Suprapubic skin (tissue), 4 donors: ENCODE results near the gene S100PBP. TPM values are rescaled to one million over a fixed set of nuclear protein-coding genes. Genes with fewer than 3 reads are reported as not detected.
A peak's percentile ranks its signal among the peaks of the same experiment; 100 is the strongest.

ENCODE experiments used
- DNase-seq, 2 donors: peaks; one replicate each; pipeline ENCODE4 v3.0.0-alpha.2; 2019; ENCODE audit warnings: low spot score in 2 of 2
- H3K27ac ChIP-seq: fragments of 200-600 bp; sonication (generic); one replicate; pipeline ENCODE4 v1.5.1; 2019
- H3K27me3 ChIP-seq: fragments of 200-600 bp; sonication (generic); one replicate; pipeline ENCODE4 v1.5.1; 2019
- H3K36me3 ChIP-seq: fragments of 200-600 bp; sonication (generic); one replicate; pipeline ENCODE4 v1.5.1; 2019
- H3K4me1 ChIP-seq: fragments of 200-600 bp; sonication (generic); one replicate; pipeline ENCODE4 v1.5.1; 2019
- H3K4me3 ChIP-seq: fragments of 200-600 bp; sonication (generic); one replicate; pipeline ENCODE4 v1.5.1; 2019; ENCODE audit warnings: mild to moderate bottlenecking
- H3K9me3 ChIP-seq: fragments of 200-600 bp; sonication (generic); one replicate; pipeline ENCODE4 v1.5.1; 2019
- EP300 ChIP-seq: sonication (generic); formaldehyde crosslinking; IDR thresholded peaks from one replicate; pipeline ENCODE4 v1.6.1; 2017; ENCODE audit warnings: antibody characterized with exemption
- POLR2A ChIP-seq, 2 donors: fragments of 450-650 bp; IDR thresholded peaks; one replicate each; pipeline ENCODE4 v1.6.1; 2017; ENCODE audit warnings: antibody characterized with exemption in 2 of 2, mild to moderate bottlenecking in 2 of 2, moderate library complexity in 2 of 2
- POLR2AphosphoS5 ChIP-seq, 3 donors: sonication (generic); formaldehyde crosslinking; IDR thresholded peaks; one replicate each; pipeline ENCODE4 v1.6.1; 2017; ENCODE audit warnings: antibody characterized with exemption in 3 of 3
- WGBS: methylation state at CpG from one replicate; pipeline ENCODE4 v1.1.5; 2018; 5-methylcytosine and 5-hydroxymethylcytosine counted together
- total RNA-seq, 4 donors: library from RNA; depleted of rRNA; stranded (reverse); fragments of >200 nt; gene quantifications; one replicate each; pipeline ENCODE4 v1.1.0, GENCODE V29; 2016
- TF ChIP-seq, protein P1 (sequence below), 2 donors: fragments of 200-600 bp in 1 of 2; fragments of 450-650 bp in 1 of 2; sonication (generic) in 1 of 2; IDR thresholded peaks; one replicate each; pipeline ENCODE4 v1.5.1; 2016 to 2019; ENCODE audit warnings: antibody characterized with exemption in 2 of 2, mild to moderate bottlenecking in 1 of 2, moderate library complexity in 1 of 2

The S100PBP gene
- total RNA-seq, 4 donors from 2014 or later, result 8.8 to 39.7 (median 18.1) TPM

DNA sequence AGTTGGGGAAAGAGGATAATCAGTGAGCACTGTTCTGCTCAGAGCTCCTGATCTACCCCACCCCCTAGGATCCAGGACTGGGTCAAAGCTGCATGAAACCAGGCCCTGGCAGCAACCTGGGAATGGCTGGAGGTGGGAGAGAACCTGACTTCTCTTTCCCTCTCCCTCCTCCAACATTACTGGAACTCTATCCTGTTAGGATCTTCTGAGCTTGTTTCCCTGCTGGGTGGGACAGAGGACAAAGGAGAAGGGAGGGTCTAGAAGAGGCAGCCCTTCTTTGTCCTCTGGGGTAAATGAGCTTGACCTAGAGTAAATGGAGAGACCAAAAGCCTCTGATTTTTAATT, 43.0 kb upstream of the S100PBP start:
- H3K36me3 ChIP-seq, result peaks cover 79% of the 10 kb centered on the region
- TF ChIP-seq EP300 (no peak), POLR2A (IDR thresholded peaks at IDR 0.05) (no peak), POLR2AphosphoS5 (IDR thresholded peaks at IDR 0.05) (no peak)
- TF ChIP-seq, protein P1, sequence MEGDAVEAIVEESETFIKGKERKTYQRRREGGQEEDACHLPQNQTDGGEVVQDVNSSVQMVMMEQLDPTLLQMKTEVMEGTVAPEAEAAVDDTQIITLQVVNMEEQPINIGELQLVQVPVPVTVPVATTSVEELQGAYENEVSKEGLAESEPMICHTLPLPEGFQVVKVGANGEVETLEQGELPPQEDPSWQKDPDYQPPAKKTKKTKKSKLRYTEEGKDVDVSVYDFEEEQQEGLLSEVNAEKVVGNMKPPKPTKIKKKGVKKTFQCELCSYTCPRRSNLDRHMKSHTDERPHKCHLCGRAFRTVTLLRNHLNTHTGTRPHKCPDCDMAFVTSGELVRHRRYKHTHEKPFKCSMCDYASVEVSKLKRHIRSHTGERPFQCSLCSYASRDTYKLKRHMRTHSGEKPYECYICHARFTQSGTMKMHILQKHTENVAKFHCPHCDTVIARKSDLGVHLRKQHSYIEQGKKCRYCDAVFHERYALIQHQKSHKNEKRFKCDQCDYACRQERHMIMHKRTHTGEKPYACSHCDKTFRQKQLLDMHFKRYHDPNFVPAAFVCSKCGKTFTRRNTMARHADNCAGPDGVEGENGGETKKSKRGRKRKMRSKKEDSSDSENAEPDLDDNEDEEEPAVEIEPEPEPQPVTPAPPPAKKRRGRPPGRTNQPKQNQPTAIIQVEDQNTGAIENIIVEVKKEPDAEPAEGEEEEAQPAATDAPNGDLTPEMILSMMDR (IDR thresholded peaks at IDR 0.05), result no peak
- DNase-seq, result no peak
- peaks cover 32% of the 10 kb centered on the region for H3K4me1 ChIP-seq
- H3K27me3 ChIP-seq, result no peaks in the 10 kb centered on the region
- no peak overlapping the region for H3K4me3 ChIP-seq
- no peaks in the 10 kb centered on the region for H3K9me3 ChIP-seq
- peak overlapping the region; percentile 31 for H3K27ac ChIP-seq

DNA sequence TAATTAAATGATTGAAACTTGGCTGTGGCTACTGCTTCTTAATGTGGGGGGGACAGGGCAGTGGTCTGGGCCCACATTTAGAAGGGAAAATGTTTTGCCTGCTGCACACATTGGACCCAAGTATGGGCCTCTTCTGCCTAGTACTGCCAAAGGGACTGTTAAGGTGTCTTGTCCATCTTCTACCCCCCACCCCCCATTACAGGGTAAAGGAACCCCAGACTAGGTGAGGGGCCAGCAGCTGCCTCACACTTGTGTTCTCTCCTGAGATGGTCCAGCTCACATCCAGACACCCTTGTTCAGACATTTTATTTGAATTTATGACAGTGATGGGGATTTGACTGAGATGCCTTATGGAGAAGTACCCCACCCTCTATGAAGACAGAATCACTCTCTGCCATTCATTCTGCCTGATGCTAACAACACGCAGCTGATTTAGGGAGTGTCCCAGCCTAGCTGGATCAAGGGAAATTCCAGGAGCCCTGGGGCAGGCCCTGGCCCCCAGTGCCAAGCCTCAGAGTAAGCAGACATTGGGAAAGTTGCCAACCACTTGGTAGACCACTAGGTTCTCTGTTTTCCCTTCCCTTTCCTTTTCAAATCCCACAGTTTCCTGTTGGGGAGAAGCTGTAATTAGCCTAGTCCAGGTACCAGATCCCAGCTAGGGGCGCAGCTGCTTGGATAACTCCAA, 42.4 kb upstream of the S100PBP start:
- TF ChIP-seq EP300, result no peak
- TF ChIP-seq POLR2AphosphoS5 (IDR thresholded peaks at IDR 0.05), result no peak
- no peak for TF ChIP-seq POLR2A (IDR thresholded peaks at IDR 0.05)
- TF ChIP-seq, protein P1 (IDR thresholded peaks at IDR 0.05), result no peak
- H3K27ac ChIP-seq, result peak overlapping the region; percentile 31
- peaks cover 32% of the 10 kb centered on the region for H3K4me1 ChIP-seq
- H3K36me3 ChIP-seq, result peaks cover 80% of the 10 kb centered on the region
- 33% methylated on average over 2 of the region's 2 CpGs for WGBS
- H3K9me3 ChIP-seq, result no peaks in the 10 kb centered on the region
- H3K4me3 ChIP-seq, result no peak overlapping the region
- no peak for DNase-seq
- H3K27me3 ChIP-seq, result no peaks in the 10 kb centered on the region

DNA sequence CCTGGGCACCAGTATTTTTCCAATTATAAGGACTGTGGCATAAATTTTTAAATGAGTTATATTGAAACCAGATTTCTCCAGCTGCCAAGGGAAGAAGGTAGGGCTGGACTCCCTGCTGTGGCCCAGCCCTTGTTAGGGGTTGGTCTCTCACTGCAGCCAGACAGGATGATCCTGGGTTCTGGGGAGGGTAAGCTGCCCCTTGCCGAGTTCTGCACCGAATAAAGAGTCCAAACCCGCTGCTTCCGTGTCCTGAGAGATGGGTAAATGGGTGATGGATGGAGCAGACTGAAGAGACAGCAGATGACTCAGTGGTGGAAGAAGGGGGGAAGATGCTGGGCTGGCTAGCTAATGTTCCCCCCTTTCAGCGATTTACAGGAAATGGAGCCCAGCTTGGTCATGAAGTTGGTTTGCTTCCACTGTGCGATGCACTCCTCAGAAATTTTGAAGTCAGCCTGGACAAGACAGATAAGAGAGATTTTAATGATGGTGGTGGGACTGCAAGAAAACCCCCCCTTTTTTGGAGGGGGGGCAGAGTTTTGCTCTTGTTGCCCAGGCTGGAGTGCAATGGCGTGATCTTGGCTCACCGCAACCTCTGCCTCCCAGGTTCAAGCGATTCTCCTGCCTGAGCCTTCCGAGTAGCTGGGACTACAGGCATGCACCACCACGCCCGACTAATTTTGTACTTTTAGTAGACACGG, 41.7 kb upstream of the S100PBP start:
- no peak for TF ChIP-seq POLR2A (IDR thresholded peaks at IDR 0.05)
- H3K36me3 ChIP-seq, result peaks cover 80% of the 10 kb centered on the region
- peak in 1 of 2 donors; percentile 20 for DNase-seq
- no peak overlapping the region for H3K4me3 ChIP-seq
- WGBS, result 62% methylated on average over 13 of the region's 13 CpGs
- no peaks in the 10 kb centered on the region for H3K9me3 ChIP-seq
- peaks cover 32% of the 10 kb centered on the region for H3K4me1 ChIP-seq
- no peaks in the 10 kb centered on the region for H3K27me3 ChIP-seq
- H3K27ac ChIP-seq, result peak overlapping the region; percentile 31

DNA sequence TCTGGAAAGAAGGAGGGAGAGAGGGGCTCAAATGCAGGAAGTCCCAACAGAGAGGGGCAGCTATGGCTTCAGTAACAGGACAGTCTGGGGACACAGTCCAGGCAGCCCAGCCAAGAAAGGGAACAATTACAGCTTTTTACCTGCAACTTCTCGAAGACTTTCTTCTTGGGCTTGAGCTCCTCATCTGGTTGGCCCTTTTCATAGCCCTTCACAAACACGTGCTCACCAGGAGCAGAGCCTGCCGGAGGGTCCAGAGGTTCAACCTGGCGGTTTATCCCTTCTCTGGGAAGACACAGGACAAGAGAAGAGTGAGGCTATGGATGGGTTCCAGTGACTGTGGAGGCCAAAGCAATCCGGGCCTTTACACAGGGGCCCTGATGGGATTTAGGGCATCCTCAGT, 38.2 kb upstream of the S100PBP start:
- Histone ChIP-seq H3K27ac (no peak overlapping the region), H3K9me3 (no peaks in the 10 kb centered on the region), H3K36me3 (peaks cover 93% of the 10 kb centered on the region), H3K4me1 (peaks cover 15% of the 10 kb centered on the region), H3K4me3 (no peak overlapping the region), H3K27me3 (no peaks in the 10 kb centered on the region)
- DNase-seq, result peak in 1 of 2 donors; percentile 18
- TF ChIP-seq POLR2A (IDR thresholded peaks at IDR 0.05), result no peak
- no peak for TF ChIP-seq POLR2AphosphoS5 (IDR thresholded peaks at IDR 0.05)
- TF ChIP-seq, protein P1 (IDR thresholded peaks at IDR 0.05), result no peak
- TF ChIP-seq EP300, result no peak
- 90% methylated on average over 5 of the region's 5 CpGs for WGBS

DNA sequence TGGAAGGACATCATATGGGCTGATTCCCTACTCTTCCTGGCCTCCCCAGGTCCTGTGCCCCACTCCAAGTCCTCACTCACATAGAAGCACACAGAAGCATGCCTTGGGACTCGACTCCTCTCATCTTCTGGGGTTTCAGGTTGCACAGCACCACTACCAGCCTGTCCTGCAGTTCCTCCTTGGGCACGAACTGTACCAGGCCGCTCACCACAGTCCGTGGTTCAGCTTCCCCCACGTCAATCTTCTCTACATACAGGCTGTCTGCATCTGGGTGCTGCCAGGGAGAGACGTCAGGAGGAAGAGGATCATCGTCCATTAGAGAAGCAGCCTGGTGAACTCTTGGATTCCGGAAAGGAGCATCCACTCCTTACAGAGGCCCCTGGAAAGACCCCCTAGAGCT, 37.4 kb upstream of the S100PBP start:
- WGBS, result 86% methylated on average over 8 of the region's 8 CpGs

More for the DNA sequence above, 37.4 kb upstream of the S100PBP start:
- peak in 1 of 2 donors; percentile 28 for DNase-seq
- Histone ChIP-seq H3K36me3 (peaks cover 92% of the 10 kb centered on the region), H3K4me3 (no peak overlapping the region), H3K27ac (no peak overlapping the region), H3K27me3 (no peaks in the 10 kb centered on the region), H3K4me1 (peaks cover 8% of the 10 kb centered on the region), H3K9me3 (no peaks in the 10 kb centered on the region)
- TF ChIP-seq, protein P1 (IDR thresholded peaks at IDR 0.05), result no peak
- TF ChIP-seq POLR2A (IDR thresholded peaks at IDR 0.05) (no peak), POLR2AphosphoS5 (IDR thresholded peaks at IDR 0.05) (no peak), EP300 (no peak)
